NCI-H345 treated with DMSO at 0.1 percent for 48 hours (cell line): Measurements from ENCODE around the gene SYT7.

Experiments used
- DNase-seq: peaks from one replicate; lab custom pipeline; 2025; ENCODE audit not compliant: unreplicated experiment; lab: John Stamatoyannopoulos, UW

The SYT7 gene

DNA sequence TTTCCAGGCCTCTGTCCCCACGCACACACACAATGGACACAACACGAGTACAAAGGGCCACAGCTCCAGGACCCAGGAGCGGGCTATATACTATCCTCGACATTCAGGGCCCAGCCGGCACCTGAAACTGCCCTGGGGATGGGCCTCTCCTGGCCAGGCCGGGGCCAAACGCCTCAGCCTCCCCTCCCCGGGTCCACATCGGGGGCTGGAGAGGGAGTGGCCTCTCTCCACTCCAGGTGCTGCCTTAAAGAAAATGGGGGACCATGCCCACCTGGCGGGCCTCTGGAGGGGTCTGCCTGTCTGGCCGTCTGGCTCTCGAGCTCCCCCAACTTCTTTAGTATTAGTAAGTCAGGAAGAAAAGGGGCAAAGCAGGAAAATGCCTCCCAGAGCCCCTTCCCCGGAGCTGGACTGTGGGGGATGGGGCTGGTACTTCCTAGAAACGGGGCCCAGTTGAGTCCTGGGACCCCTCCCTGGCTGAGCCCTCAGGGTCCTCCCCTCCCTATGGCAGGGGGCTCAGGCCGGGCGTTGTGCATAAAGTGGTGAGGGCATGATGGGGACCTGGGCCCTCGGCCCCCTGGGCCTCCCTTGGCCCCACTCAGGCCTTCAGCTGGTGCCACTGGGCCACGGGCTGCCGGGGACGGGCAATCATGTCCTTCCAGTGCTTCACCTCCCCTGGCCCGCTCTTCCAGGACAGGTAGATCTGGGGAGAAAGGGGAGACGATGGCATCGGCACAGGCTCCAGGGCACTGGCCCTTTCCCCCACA, 62.7 kb downstream of the SYT7 start:
- no peak for DNase-seq

GRCh38 chr11:61516675-61517572, 64.0 kb downstream of the SYT7 start:
- no peak for DNase-seq

- DNase-seq, result no peak
Observed at GRCh38 chr11:61516191-61516590, 64.7 kb downstream of the SYT7 start.

DNA sequence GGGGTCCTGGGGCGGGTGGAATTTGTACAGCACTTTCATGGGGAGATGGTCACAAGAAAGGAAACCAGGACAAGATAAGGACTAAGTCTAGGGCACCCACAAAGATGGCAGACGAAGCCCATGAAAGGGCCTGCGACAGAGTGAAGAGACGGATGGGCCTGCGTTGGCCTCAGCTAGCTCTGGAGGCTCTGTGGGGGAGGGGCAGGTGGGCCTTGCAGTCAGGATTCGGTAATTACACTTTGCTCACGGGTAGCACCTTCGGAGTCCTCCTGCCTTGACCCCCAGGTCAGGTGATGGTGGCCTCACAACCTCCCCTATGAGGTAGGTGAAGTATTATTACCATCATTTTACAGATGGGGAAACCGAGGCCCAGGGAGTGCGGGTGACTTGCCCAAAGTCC, 65.2 kb downstream of the SYT7 start:
- DNase-seq, result no peak

GRCh38 chr11:61514050-61514917, 66.6 kb downstream of the SYT7 start:
- DNase-seq, result peak; percentile 58

- DNase-seq, result no peak
Observed at GRCh38 chr11:61513143-61513765, 67.6 kb downstream of the SYT7 start.

DNA sequence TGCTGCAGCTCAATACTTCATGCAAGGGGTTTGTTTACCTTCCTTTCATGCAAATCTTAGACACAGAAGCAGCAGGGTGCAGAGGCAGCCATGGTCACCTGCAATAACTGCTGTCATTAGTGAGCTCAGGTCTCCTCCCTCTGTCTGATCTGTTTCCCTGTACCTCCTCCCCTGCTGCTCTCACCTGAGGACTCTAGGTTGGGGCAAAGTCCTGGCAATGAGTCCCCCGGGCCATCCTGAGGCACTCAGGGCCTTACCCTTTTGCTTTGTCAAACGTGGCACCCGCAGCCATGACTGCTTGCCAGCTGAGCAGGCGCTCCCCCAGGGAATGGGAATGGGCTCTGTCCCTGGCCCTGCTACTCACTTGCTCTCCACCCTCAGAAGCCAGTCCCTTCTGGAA, 68.4 kb downstream of the SYT7 start:
- peak; percentile 82 for DNase-seq

DNA sequence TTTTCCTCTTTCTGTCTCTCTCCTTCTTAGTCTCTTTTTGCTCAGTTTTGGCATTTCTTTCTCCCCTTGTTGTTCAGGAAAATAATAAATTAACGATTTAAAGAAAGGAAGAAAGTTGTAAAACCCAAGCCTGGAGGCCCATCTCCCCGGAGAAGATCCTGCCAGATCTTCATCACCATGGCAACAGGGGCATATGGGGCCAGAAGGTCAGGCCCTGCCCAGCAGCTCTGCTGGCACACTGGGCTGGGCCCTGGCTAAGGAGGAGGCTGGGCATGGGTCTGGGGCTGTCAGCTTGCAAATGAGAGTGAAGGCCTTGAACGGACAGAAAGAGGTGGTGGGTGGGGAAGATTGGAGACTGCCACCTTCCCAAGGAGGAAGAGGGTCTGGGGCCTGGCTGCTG, 69.5 kb downstream of the SYT7 start:
- no peak for DNase-seq

- DNase-seq, result no peak
Observed at GRCh38 chr11:61510974-61511373, 69.9 kb downstream of the SYT7 start.

- no peak for DNase-seq
Observed at GRCh38 chr11:61510166-61510919, 70.5 kb downstream of the SYT7 start.

DNA sequence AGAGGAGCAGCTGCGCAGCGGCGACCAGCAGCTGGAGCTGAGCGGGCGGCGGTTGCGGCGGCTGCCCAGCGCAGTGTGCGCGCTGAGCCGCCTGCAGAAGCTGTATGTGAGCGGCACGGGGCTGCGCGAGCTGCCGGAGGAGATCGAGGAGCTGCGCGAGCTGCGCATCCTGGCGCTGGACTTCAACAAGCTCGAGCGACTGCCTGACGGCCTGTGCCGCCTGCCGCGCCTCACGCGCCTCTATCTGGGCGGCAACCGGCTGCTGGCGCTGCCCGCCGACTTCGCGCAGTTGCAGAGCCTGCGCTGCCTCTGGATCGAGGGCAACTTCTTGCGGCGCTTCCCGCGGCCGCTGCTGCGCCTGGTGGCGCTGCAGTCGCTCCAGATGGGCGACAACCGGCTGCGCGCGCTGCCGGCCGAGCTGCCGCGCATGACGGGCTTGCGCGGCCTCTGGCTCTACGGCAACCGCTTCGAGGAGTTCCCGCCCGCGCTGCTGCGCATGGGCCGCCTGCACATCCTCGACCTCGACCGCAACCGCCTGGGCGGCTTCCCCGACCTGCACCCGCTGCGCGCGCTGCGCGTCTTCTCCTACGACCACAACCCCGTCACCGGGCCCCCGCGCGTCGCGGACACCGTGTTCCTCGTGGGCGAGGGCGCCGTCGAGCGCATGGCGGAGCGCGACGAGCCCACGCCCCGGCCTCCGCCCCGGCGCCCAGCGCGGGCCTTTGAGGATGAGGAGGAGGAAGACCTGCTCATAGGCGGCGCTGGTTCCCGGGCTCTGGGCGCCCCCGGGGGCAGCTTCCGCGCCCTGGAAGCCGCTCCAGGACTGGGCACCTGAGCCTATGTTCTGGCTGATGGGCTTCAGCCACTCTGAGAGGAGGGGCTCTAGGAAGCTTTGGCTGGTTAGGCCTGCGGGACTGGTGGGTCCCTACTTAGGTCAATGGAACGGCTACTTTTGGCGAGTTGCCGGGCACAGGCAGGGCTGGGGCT, 71.5 kb downstream of the SYT7 start:
- peak; percentile 50 for DNase-seq

- peak; percentile 74 for DNase-seq
Observed at GRCh38 chr11:61507962-61508861, 72.7 kb downstream of the SYT7 start, which contains the start of gene LRRC10B. LRRC10B (plus strand) TSS chr11:61508749; CDS start chr11:61508999, 250 bp downstream.

DNA sequence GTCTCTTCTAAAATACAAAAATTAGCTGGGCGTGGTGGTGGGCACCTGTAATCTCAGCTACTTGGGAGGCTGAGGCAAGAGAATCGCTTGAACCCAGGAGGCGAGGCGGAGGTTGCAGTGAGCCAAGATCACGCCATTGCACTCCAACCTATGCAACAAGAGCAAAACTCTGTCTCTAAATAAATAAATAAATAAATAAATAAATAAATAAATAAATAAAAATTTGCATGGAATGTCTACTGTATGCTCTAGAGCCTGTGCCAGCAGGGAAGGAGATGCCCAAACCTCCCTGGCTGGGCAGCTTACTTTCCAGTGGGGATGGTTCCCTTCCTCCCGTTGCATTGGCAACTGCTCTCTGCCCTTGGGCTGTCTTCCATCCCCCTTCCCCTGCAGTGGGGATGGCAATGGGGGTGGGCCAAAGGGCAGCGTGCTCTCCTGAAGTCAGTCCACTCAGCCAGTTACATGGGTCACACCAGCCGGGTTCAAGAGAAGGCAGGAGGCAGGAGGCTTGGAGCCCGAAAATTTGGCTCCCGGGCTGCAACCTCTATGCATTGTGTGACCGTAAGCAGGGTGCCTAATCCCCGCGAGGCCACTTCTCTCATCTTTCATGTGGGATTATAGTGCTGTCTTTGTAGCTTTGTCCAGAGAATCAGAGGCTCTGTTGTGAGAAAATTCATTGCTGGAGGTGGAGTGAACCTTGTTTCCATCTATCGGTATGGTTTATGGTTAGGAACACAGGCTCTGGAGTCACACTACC, 73.7 kb downstream of the SYT7 start:
- DNase-seq, result no peak

- DNase-seq, result no peak
Observed at GRCh38 chr11:61505640-61506155, 75.2 kb downstream of the SYT7 start.

GRCh38 chr11:61505106-61505505, 75.8 kb downstream of the SYT7 start:
- no peak for DNase-seq

DNA sequence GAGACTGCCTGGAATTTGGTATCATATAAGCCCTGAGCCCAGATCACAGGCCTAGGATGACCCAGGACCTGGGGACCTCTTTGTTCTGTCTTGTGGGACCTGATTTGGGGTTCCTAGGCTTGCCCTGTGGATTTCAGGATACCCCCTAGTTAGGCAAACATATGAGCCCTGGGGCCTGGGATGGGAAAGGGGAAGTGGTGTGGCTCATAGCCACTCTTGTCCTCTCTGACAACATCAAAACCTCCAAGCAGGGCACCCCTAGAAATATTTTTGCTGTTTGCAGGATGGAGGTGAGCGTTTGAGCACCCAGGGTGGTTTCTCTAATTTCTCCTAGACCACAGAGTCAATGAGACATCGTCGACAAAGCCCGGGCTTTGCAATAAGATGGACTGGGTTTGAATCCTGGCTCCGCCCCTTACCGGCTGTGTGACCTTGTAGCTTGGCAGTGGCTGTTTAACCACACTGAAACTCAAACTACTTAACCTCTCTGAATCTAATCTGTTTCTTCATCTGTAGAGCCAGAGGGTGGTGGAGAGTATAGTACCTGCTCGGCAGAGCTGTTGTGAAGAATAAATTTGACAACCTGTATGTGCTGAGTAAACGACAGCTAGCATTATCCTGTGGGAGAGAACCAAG, 77.6 kb downstream of the SYT7 start:
- DNase-seq, result no peak
